Right lobe of liver (tissue), 6 donors: ENCODE data around the gene REXO1. TPM values are rescaled to one million over a fixed set of nuclear protein-coding genes. Genes with fewer than 3 reads are reported as not detected.

Source experiments
- ATAC-seq, 4 donors: fragments of 200-7000 bp; cut with Tn5 transposase; one replicate each; pipeline ENCODE4 v1.9.1; 2020; ENCODE audit warnings: mild to moderate bottlenecking in 4 of 4, moderate library complexity in 4 of 4
- DNase-seq, 3 donors: peaks; one replicate each; pipeline ENCODE4 v3.0.0-alpha.2; 2020
- H3K27ac ChIP-seq, 3 donors: fragments of 200-600 bp; one replicate each; pipeline ENCODE4 v1.8.0; 2022
- H3K27me3 ChIP-seq, 2 donors: fragments of 200-600 bp; one replicate each; pipeline ENCODE4 v1.8.0; 2022
- H3K36me3 ChIP-seq, 4 donors: fragments of 200-600 bp; sonication (generic) in 1 of 4; one replicate each; pipeline versions ENCODE4 v1.5.1 to v1.8.0; 2017 to 2022; ENCODE audit warnings: control low read depth in 1 of 4
- H3K4me1 ChIP-seq, 4 donors: fragments of 200-600 bp; sonication (generic) in 1 of 4; one replicate each; pipeline versions ENCODE4 v1.5.1 to v1.8.0; 2017 to 2022; ENCODE audit warnings: control low read depth in 1 of 4
- H3K4me3 ChIP-seq, 3 donors: fragments of 200-600 bp; one replicate each; pipeline ENCODE4 v1.8.0; 2022
- H3K9me3 ChIP-seq, 4 donors: fragments of 200-600 bp; sonication (generic) in 1 of 4; one replicate each; pipeline versions ENCODE4 v1.5.1 to v1.8.0; 2017 to 2022; ENCODE audit warnings: control low read depth in 1 of 4
- POLR2A ChIP-seq: fragments of 450-650 bp; IDR thresholded peaks from one replicate; pipeline ENCODE4 v1.6.1; 2017; ENCODE audit warnings: antibody characterized with exemption, mild to moderate bottlenecking
- WGBS: methylation state at CpG from one replicate; pipeline ENCODE4 v1.1.6; 2018; ENCODE audit warnings: low coverage, low lambda C conversion rate; ENCODE audit not compliant: insufficient coverage; ENCODE audit errors: missing lambda C conversion rate; 5-methylcytosine and 5-hydroxymethylcytosine counted together
- intact Hi-C, 2 donors: fragments of 100-400 bp; cut with DNase I; formaldehyde crosslinking; loops; one replicate each; pipeline versions ENCODE4 v1.11.2 to v1.14.1; 2022
- total RNA-seq, 6 experiments: library from RNA; depleted of rRNA in 2 of 6; stranded (reverse); fragments of >200 nt in 2 of 6; fragmentation: NEBNext Ultra II Directional in 3 of 6; extraction: Animal tissue kit (Norgen Biotek cat#: 25700) in 3 of 6; gene quantifications; one replicate each; pipeline versions ENCODE4 v1.1.0 to v1.2.4, GENCODE V29; 2016 to 2023
- TF ChIP-seq, protein P1 (sequence below), 4 donors: fragments of 200-600 bp in 3 of 4; fragments of 450-650 bp in 1 of 4; IDR thresholded peaks; one replicate each; pipeline versions ENCODE4 v1.5.1 to v1.8.0; 2016 to 2022; ENCODE audit warnings: antibody characterized with exemption in 4 of 4, mild to moderate bottlenecking in 2 of 4
- donor health status: DM: no; HTN: yes; CAD: no.
- donor health status: DM: no; HTN: no; CAD: no.
- donor health status: DM: no; HTN: no; CAD: no.
- donor health status: DM: no; HTN: yes; CAD: no.
- donor health status: DM: no; HTN: yes; CAD: no.

Gene REXO1
- total RNA-seq, 6 experiments from 2014 or later = 8.0 to 17.7 (median 12.6) TPM

DNA sequence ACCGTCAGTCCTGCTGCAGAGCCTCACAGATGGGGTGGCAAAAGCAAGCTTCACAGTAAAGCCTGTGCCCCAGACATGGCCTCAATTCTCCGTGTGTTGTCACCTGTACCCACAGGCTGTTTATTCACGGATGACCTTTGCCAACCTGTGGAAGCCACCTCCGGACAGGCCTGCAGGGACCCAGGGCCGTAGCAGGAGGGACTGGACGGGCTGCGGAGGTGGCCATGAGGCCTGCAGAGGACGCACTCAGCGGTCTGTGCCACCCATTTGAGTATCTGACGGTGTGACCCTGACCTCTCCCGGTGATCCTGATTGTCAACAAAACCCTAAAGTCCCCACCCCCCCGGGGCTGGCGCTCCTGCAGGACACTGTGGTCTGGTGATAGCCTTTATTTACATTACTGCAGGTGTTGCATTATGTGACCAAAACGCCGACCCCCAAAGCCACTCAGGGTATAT, 22.9 kb upstream of the REXO1 start:
- intact Hi-C loops = no loop called here
- WGBS = 23% methylated on average over 3 of the region's 15 CpGs
- DNase-seq = peak; percentile 86 to 98 (median 93)

DNA sequence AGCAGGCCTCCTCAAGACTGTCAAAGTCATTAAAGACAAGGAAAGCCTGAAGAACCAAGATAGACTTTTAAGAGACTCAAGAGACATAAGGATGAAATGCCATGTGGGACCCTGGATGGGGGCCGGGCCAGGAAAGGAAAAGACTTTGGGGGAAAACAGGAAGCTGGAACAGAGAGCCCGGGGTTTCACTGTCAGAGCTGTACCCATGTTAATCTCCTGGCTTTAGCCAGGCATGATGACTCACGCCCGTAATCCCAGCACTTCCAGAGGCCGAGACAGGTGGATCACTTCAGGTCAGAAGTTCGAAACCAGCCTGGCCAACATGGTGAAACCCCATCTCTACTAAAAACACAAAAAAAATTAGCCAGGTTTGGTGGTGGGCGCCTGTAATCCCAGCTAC, 20.7 kb upstream of the REXO1 start:
- no peaks in the 10 kb centered on the region for H3K27me3 ChIP-seq
- no peak for ATAC-seq
- 69% methylated on average over 4 of the region's 7 CpGs for WGBS
- intact Hi-C loops = no loop called here
- no peak for TF ChIP-seq POLR2A
- TF ChIP-seq, protein P1, sequence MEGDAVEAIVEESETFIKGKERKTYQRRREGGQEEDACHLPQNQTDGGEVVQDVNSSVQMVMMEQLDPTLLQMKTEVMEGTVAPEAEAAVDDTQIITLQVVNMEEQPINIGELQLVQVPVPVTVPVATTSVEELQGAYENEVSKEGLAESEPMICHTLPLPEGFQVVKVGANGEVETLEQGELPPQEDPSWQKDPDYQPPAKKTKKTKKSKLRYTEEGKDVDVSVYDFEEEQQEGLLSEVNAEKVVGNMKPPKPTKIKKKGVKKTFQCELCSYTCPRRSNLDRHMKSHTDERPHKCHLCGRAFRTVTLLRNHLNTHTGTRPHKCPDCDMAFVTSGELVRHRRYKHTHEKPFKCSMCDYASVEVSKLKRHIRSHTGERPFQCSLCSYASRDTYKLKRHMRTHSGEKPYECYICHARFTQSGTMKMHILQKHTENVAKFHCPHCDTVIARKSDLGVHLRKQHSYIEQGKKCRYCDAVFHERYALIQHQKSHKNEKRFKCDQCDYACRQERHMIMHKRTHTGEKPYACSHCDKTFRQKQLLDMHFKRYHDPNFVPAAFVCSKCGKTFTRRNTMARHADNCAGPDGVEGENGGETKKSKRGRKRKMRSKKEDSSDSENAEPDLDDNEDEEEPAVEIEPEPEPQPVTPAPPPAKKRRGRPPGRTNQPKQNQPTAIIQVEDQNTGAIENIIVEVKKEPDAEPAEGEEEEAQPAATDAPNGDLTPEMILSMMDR (IDR thresholded peaks at IDR 0.05) = no peak
- no peaks in the 10 kb centered on the region for H3K36me3 ChIP-seq
- peaks cover 0 to 60% (median 24%) of the 10 kb centered on the region in 4 donors for H3K4me1 ChIP-seq
- no peak overlapping the region for H3K4me3 ChIP-seq
- no peaks in the 10 kb centered on the region for H3K9me3 ChIP-seq
- no peak overlapping the region for H3K27ac ChIP-seq
- no peak for DNase-seq

More for the DNA sequence above, 22.9 kb upstream of the REXO1 start:
- TF ChIP-seq, protein P1 (IDR thresholded peaks at IDR 0.05) = peak in 3 of 4 donors; percentile 15 to 37 (median 32)
- no peak for TF ChIP-seq POLR2A
- Histone ChIP-seq H3K4me1 (peaks cover 0 to 65% (median 25%) of the 10 kb centered on the region in 4 donors), H3K27me3 (no peaks in the 10 kb centered on the region), H3K36me3 (no peaks in the 10 kb centered on the region), H3K9me3 (no peaks in the 10 kb centered on the region), H3K4me3 (peak overlapping the region in 2 of 3 donors; percentile 21 to 31), H3K27ac (peak overlapping the region; percentile 48 to 92 (median 90))
- ATAC-seq = peak; percentile 64 to 81 (median 76)

DNA sequence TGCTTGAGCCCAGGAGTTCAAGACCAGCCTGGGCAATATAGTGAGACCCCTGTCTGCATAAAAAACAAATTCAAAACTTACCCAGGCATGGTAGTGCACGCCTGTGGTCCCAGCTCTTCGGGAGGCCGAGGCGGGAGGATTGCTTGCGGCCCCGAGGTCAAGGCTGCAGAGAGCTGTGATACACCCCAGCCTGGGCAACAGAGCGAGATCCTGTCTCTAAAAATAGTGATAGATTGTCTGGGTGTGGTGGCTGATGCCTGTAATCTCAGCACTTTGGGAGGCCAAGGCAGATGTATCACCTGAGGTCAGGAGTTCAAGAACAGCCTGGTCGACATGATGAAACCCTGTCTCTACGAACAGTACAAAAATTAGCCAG, 19.1 kb upstream of the REXO1 start:
- H3K36me3 ChIP-seq = no peaks in the 10 kb centered on the region
- no peak for ATAC-seq
- DNase-seq = no peak
- TF ChIP-seq, protein P1 (IDR thresholded peaks at IDR 0.05) = no peak
- no peak for TF ChIP-seq POLR2A
- no peaks in the 10 kb centered on the region for H3K9me3 ChIP-seq
- peaks cover 0 to 45% (median 14%) of the 10 kb centered on the region in 4 donors for H3K4me1 ChIP-seq
- intact Hi-C loops = no loop called here
- no peak overlapping the region for H3K4me3 ChIP-seq
- peak overlapping the region in 2 of 3 donors; percentile 1 to 29 for H3K27ac ChIP-seq
- H3K27me3 ChIP-seq = no peaks in the 10 kb centered on the region
- WGBS = 81% methylated on average over 9 of the region's 9 CpGs

DNA sequence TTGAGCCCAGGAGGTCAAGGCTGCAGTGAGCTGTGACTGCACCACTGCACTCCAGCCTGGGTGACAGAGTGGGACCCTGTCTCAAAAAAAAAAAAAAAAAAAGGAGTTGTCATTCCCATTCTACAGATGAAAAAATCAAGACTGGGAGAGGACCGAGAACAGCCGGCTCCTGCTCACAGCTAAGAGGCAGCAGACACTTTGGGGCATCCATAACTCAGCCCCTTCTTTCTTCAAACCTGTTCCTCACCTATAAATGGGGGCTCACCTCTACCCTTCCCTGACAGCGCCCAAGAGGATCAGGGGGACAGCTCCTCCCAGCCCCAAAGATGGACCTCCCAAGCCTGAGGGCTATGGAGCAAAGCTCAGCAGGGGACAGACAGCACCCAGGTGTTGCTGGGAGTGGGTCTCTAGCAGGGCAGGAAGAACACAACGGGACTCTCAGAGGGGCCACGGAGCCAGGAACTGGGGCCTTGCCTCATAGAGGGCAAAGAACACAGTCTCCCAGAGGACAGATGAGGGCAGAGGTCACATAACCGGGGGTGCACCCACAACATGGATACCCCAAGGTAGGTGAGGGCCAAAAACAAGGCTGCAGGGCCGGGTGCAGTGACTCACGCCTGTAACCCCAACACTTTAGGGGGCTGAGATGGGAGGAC, 18.5 kb upstream of the REXO1 start:
- H3K9me3 ChIP-seq = no peaks in the 10 kb centered on the region
- 100% methylated on average over 3 of the region's 8 CpGs for WGBS
- intact Hi-C loops = no loop called here
- peak overlapping the region in 2 of 3 donors; percentile 1 to 29 for H3K27ac ChIP-seq
- no peaks in the 10 kb centered on the region for H3K36me3 ChIP-seq
- TF ChIP-seq, protein P1 (IDR thresholded peaks at IDR 0.05) = no peak
- no peak for TF ChIP-seq POLR2A
- ATAC-seq (no peak), DNase-seq (peak; percentile 24 to 62 (median 59))
- peaks cover 0 to 45% (median 13%) of the 10 kb centered on the region in 4 donors for H3K4me1 ChIP-seq
- no peaks in the 10 kb centered on the region for H3K27me3 ChIP-seq
- H3K4me3 ChIP-seq = no peak overlapping the region
